MM.1S (cell line): Measurements from ENCODE around the gene FOXK2.

Experiments
- CTCF ChIP-seq: fragments of 300-600 bp; sonication (generic); IDR thresholded peaks from 2 replicates; pipeline ENCODE4 v1.5.1; 2016; ENCODE audit warnings: antibody characterized with exemption, low read length, mixed read lengths
- EZH2 ChIP-seq: fragments of 300-600 bp; sonication (generic); optimal IDR thresholded peaks from 2 replicates; pipeline ENCODE3; 2017; ENCODE audit warnings: low read depth, mild to moderate bottlenecking, antibody characterized with exemption, low read length, mixed read lengths
- EZH2phosphoT487 ChIP-seq: fragments of 300-600 bp; sonication (generic); IDR thresholded peaks from 2 replicates; pipeline ENCODE4 v1.6.1; 2018; ENCODE audit warnings: antibody characterized with exemption, low read length

DNA sequence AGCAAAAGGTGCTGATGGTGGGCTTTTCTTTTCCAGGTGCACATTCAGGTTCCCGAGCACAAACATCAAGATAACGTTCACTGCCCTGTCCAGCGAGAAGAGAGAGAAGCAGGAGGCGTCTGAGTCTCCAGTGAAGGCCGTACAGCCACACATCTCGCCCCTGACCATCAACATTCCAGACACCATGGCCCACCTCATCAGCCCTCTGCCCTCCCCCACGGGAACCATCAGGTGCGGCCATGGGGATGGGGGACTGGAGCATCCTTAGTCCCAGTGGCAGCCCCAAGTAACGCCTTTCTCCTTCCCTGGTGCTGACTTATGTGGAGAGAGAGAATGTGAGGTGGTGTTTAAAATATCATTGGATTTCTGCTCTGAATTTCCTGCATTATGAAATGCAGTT is 43.8 kb downstream of the FOXK2 start:
- TF ChIP-seq CTCF (no peak), EZH2 (no peak), EZH2phosphoT487 (no peak)
